KMS-11 (cell line): ENCODE results near the gene C1QB.

Experiments
- H2AFZ ChIP-seq: fragments of 200-600 bp; sonication (generic); 2 replicates; pipeline ENCODE4 v1.6.1; 2016; ENCODE audit warnings: antibody characterized with exemption, mixed run types, low read depth
- H3K27ac ChIP-seq: fragments of 200-600 bp; sonication (generic); 2 replicates; pipeline ENCODE4 v1.6.1; 2016; ENCODE audit warnings: mild to moderate bottlenecking, mixed run types
- H3K27me3 ChIP-seq: fragments of 200-600 bp; sonication (generic); 2 replicates; pipeline ENCODE4 v1.6.1; 2017; ENCODE audit warnings: mild to moderate bottlenecking, low read depth, mixed run types, moderate library complexity; ENCODE audit not compliant: insufficient read depth
- H3K36me3 ChIP-seq: fragments of 200-600 bp; sonication (generic); 2 replicates; pipeline ENCODE4 v1.6.1; 2017; ENCODE audit warnings: mild to moderate bottlenecking, mixed run types; ENCODE audit not compliant: insufficient read depth
- H3K4me1 ChIP-seq: fragments of 200-600 bp; sonication (generic); 2 replicates; pipeline ENCODE4 v1.6.1; 2016; ENCODE audit warnings: mild to moderate bottlenecking, low read depth, mixed run types; ENCODE audit not compliant: poor library complexity, severe bottlenecking
- H3K4me2 ChIP-seq: fragments of 200-600 bp; sonication (generic); 2 replicates; pipeline ENCODE4 v1.7.0; 2016; ENCODE audit warnings: mild to moderate bottlenecking, mixed run types
- H3K4me3 ChIP-seq: fragments of 200-600 bp; sonication (generic); IDR thresholded peaks from 2 replicates; pipeline ENCODE4 v1.6.1; 2017; ENCODE audit warnings: low read depth, low read length, mixed read lengths; ENCODE audit not compliant: insufficient read depth
- H3K79me2 ChIP-seq: fragments of 200-600 bp; sonication (generic); 2 replicates; pipeline ENCODE4 v1.6.1; 2016; ENCODE audit warnings: low read depth, mixed run types; ENCODE audit not compliant: insufficient read depth
- H3K9ac ChIP-seq: fragments of 200-600 bp; sonication (generic); 2 replicates; pipeline ENCODE4 v1.6.1; 2016; ENCODE audit warnings: mild to moderate bottlenecking, mixed run types
- H4K20me1 ChIP-seq: fragments of 200-600 bp; sonication (generic); 2 replicates; pipeline ENCODE4 v1.6.1; 2016; ENCODE audit warnings: mild to moderate bottlenecking, mixed run types; ENCODE audit not compliant: insufficient read depth
- TF ChIP-seq, protein P1 (sequence below): fragments of 200-600 bp; sonication (generic); conservative IDR thresholded peaks from 2 replicates; pipeline ENCODE4 v1.6.1; 2017; ENCODE audit warnings: low read depth, mild to moderate bottlenecking, antibody characterized with exemption, low read length, moderate library complexity, mixed read lengths

The C1QB gene

GRCh38 chr1:22708777-22709176 is 55.7 kb downstream of the C1QB start:
- peaks cover 60% of the 10 kb centered on the region for H3K27me3 ChIP-seq
- TF ChIP-seq, protein P1, sequence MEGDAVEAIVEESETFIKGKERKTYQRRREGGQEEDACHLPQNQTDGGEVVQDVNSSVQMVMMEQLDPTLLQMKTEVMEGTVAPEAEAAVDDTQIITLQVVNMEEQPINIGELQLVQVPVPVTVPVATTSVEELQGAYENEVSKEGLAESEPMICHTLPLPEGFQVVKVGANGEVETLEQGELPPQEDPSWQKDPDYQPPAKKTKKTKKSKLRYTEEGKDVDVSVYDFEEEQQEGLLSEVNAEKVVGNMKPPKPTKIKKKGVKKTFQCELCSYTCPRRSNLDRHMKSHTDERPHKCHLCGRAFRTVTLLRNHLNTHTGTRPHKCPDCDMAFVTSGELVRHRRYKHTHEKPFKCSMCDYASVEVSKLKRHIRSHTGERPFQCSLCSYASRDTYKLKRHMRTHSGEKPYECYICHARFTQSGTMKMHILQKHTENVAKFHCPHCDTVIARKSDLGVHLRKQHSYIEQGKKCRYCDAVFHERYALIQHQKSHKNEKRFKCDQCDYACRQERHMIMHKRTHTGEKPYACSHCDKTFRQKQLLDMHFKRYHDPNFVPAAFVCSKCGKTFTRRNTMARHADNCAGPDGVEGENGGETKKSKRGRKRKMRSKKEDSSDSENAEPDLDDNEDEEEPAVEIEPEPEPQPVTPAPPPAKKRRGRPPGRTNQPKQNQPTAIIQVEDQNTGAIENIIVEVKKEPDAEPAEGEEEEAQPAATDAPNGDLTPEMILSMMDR = no peak
- H4K20me1 ChIP-seq = no peaks in the 10 kb centered on the region
- H3K4me2 ChIP-seq = no peak overlapping the region
- H3K4me1 ChIP-seq = peaks cover 16% of the 10 kb centered on the region
- H3K27ac ChIP-seq = no peak overlapping the region
- H3K4me3 ChIP-seq = no peak overlapping the region
- no peak overlapping the region for H2AFZ ChIP-seq
- no peaks in the 10 kb centered on the region for H3K79me2 ChIP-seq
- no peak overlapping the region for H3K9ac ChIP-seq
- no peaks in the 10 kb centered on the region for H3K36me3 ChIP-seq

DNA sequence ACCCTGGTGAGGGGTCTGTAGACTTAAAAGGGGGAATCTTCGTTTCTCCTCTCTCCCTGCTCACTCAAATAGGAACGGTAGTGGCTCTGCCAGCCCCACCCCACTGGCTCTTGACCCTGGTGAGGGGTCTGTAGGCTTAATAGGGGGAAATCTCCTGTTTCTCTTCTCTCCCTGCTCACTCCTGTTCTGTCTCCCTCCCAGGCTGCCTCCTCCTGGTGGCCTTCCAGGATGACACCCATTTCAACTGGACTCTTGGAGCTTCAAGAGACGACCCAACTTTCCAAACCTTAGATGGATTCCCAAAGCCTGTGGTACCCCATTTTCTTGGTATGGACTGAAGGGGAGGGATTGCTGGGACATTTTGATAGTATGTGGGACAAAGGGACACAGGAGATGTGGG is 56.2 kb downstream of the C1QB start:
- Histone ChIP-seq H3K79me2 (no peaks in the 10 kb centered on the region), H3K27ac (no peak overlapping the region), H3K9ac (no peak overlapping the region), H3K4me1 (peaks cover 16% of the 10 kb centered on the region), H3K4me2 (no peak overlapping the region), H3K4me3 (no peak overlapping the region), H2AFZ (no peak overlapping the region), H4K20me1 (no peaks in the 10 kb centered on the region), H3K36me3 (no peaks in the 10 kb centered on the region), H3K27me3 (peaks cover 63% of the 10 kb centered on the region)
- TF ChIP-seq, protein P1 = no peak

GRCh38 chr1:22709891-22710700 is 57.1 kb downstream of the C1QB start:
- no peak overlapping the region for H3K27ac ChIP-seq
- no peak overlapping the region for H3K9ac ChIP-seq

DNA sequence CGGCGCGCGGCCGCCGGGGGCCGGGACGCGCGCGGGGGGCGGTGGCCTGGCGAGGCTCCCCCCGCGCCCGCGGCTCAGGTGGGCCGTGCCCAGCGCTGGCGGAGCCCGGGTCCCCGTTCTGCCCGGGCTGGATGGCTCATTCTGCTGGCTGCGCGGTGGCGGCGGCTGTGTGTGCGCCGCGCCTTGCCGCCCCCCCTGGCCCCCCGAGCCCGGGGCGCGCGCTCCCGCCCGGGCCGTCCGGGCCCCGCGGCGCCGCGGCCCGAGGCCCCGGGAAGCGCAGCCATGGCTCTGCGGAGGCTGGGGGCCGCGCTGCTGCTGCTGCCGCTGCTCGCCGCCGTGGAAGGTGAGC is 57.6 kb downstream of the C1QB start, which contains the start of gene EPHB2:
EPHB2 (plus strand) TSS at position 139 of the 349 bp plus-strand sequence; CDS start at position 283, 144 bp downstream.
- peaks cover 16% of the 10 kb centered on the region for H3K4me1 ChIP-seq
- H3K36me3 ChIP-seq = no peaks in the 10 kb centered on the region
- no peak within 1 kb of the TSS for H3K27ac ChIP-seq
- no peaks in the 10 kb centered on the region for H4K20me1 ChIP-seq
- H3K9ac ChIP-seq = no peak within 1 kb of the TSS
- H3K4me3 ChIP-seq = no peak within 1 kb of the TSS
- no peaks in the 10 kb centered on the region for H3K79me2 ChIP-seq
- peaks cover 77% of the 10 kb centered on the region for H3K27me3 ChIP-seq
- H3K4me2 ChIP-seq = peak within 1 kb of the TSS; percentile 58
- TF ChIP-seq, protein P1 = no peak
- peak within 1 kb of the TSS; percentile 11; the same call in 1 of the 2 replicates for H2AFZ ChIP-seq

More at GRCh38 chr1:22709891-22710700, 57.1 kb downstream of the C1QB start:
- no peaks in the 10 kb centered on the region for H3K36me3 ChIP-seq
- H3K4me3 ChIP-seq = no peak overlapping the region
- H3K4me2 ChIP-seq = no peak overlapping the region
- no peaks in the 10 kb centered on the region for H4K20me1 ChIP-seq
- TF ChIP-seq, protein P1 = no peak
- peaks cover 72% of the 10 kb centered on the region for H3K27me3 ChIP-seq
- peaks cover 16% of the 10 kb centered on the region for H3K4me1 ChIP-seq
- H3K79me2 ChIP-seq = no peaks in the 10 kb centered on the region
- H2AFZ ChIP-seq = no peak overlapping the region
